ENCODE measurements around the gene RPLP1. TPM values are rescaled to one million over a fixed set of nuclear protein-coding genes. Genes with fewer than 3 reads are reported as not detected.

The RPLP1 gene
- 1,000 to 10,000 TPM in 1 of 4 donors, 100 to 1,000 TPM in 3; 849 to 1,174 (median 925) TPM for total RNA-seq

GRCh38 chr15:69452692-69453521, at the start of gene RPLP1:
TSS of gene RPLP1 (plus strand) at chr15:69452818. CDS start at chr15:69452949, 131 bp downstream.
- peaks cover 41 to 43% of the 10 kb centered on the region in 2 donors for H3K4me1 ChIP-seq
- ATAC-seq, result peak; percentile 80 to 84
- in situ Hi-C loops (cut with MboI; ENCODE audit: low sequenced_read_pairs in 4 of 4), result no loop called here

GRCh38 chr15:69403594-69403993, 49.0 kb upstream of the RPLP1 start:
- TF ChIP-seq POLR2A (IDR thresholded peaks at IDR 0.05) (no peak), CTCF (IDR thresholded peaks at IDR 0.05 in 4 of 5, conservative IDR thresholded peaks at IDR 0.05 in 1 of 5) (no peak)
- in situ Hi-C loops (cut with MboI; ENCODE audit: low sequenced_read_pairs in 4 of 4), result loop anchor here in 3 of 4 donors (5.0 to 10.0 kb wide), 3 partner anchors 336 to 341 kb away; no protein-coding TSS in a partner anchor
- DNase-seq (no peak), ATAC-seq (peak; percentile 72 to 73)
- H3K36me3 ChIP-seq, result no peaks in the 10 kb centered on the region
- no peak overlapping the region for H3K4me3 ChIP-seq
- H3K4me1 ChIP-seq, result no peaks in the 10 kb centered on the region
- H3K9me3 ChIP-seq, result no peaks in the 10 kb centered on the region
- intact Hi-C loops (cut with DNase I; ENCODE audit: low total_unique reads), result no loop called here
- H3K27me3 ChIP-seq, result no peaks in the 10 kb centered on the region
- H3K27ac ChIP-seq, result no peak overlapping the region

More at GRCh38 chr15:69452692-69453521, at the start of gene RPLP1:
- Histone ChIP-seq H3K4me3 (peak within 1 kb of the TSS; percentile 73 to 97 (median 88)), H3K36me3 (peaks cover 0 to 36% of the 10 kb centered on the region in 2 donors), H3K27ac (peak within 1 kb of the TSS; percentile 96 to 99 (median 97)), H3K9me3 (no peaks in the 10 kb centered on the region), H3K27me3 (no peaks in the 10 kb centered on the region)
- peak; percentile 95 to 97 for DNase-seq
- peak in 1 of 5 experiments; percentile 12 for TF ChIP-seq CTCF (IDR thresholded peaks at IDR 0.05 in 4 of 5, conservative IDR thresholded peaks at IDR 0.05 in 1 of 5)
- peak; percentile 97 to 99 for TF ChIP-seq POLR2A (IDR thresholded peaks at IDR 0.05)
- intact Hi-C loops (cut with DNase I; ENCODE audit: low total_unique reads), result loop anchor here (1.0 to 10.0 kb wide), 5 partner anchors 9 to 1178 kb away; partner anchors contain the start of genes FEM1B and GLCE

GRCh38 chr15:69405110-69405509, 47.5 kb upstream of the RPLP1 start:
- in situ Hi-C loops (cut with MboI; ENCODE audit: low sequenced_read_pairs in 4 of 4), result loop anchor here in 1 of 4 donors (10.0 kb wide), 1 partner anchor 340 kb away; no protein-coding TSS in a partner anchor
- no peaks in the 10 kb centered on the region for H3K9me3 ChIP-seq
- no peak for TF ChIP-seq POLR2A (IDR thresholded peaks at IDR 0.05)
- TF ChIP-seq CTCF (IDR thresholded peaks at IDR 0.05 in 4 of 5, conservative IDR thresholded peaks at IDR 0.05 in 1 of 5), result no peak

GRCh38 chr15:69407719-69408400, 44.8 kb upstream of the RPLP1 start:
- H3K4me1 ChIP-seq, result no peaks in the 10 kb centered on the region
- in situ Hi-C loops (cut with MboI; ENCODE audit: low sequenced_read_pairs in 4 of 4), result loop anchor here in 1 of 4 donors (10.0 kb wide), 1 partner anchor 343 kb away; no protein-coding TSS in a partner anchor
- no peaks in the 10 kb centered on the region for H3K36me3 ChIP-seq
- intact Hi-C loops (cut with DNase I; ENCODE audit: low total_unique reads), result no loop called here
- DNase-seq (no peak), ATAC-seq (no peak)
- TF ChIP-seq CTCF (IDR thresholded peaks at IDR 0.05 in 4 of 5, conservative IDR thresholded peaks at IDR 0.05 in 1 of 5) (no peak), POLR2A (IDR thresholded peaks at IDR 0.05) (no peak)
- no peaks in the 10 kb centered on the region for H3K27me3 ChIP-seq
- no peaks in the 10 kb centered on the region for H3K9me3 ChIP-seq
- no peak overlapping the region for H3K4me3 ChIP-seq
- no peak overlapping the region for H3K27ac ChIP-seq

More at GRCh38 chr15:69405110-69405509, 47.5 kb upstream of the RPLP1 start:
- no peaks in the 10 kb centered on the region for H3K4me1 ChIP-seq
- intact Hi-C loops (cut with DNase I; ENCODE audit: low total_unique reads), result no loop called here
- H3K27ac ChIP-seq, result no peak overlapping the region
- H3K27me3 ChIP-seq, result no peaks in the 10 kb centered on the region
- H3K4me3 ChIP-seq, result no peak overlapping the region
- H3K36me3 ChIP-seq, result no peaks in the 10 kb centered on the region
- DNase-seq (no peak), ATAC-seq (no peak)
